GM12875 (cell line): ENCODE measurements around the gene CHERP.
"Not testable (repeated sequence)": the region's sequence is repeated elsewhere in the genome, so short reads cannot be mapped to it uniquely, and the experiment has no call there.

Experiments used
- H3K4me3 ChIP-seq: one replicate; pipeline ENCODE4 v1.5.1; 2011; ENCODE audit warnings: low read depth, low read length, control low read depth
- TF ChIP-seq, protein P1 (sequence below): IDR thresholded peaks from 2 replicates; pipeline ENCODE4 v1.5.1; 2011; ENCODE audit warnings: low read depth, mild to moderate bottlenecking, control low read depth, inconsistent platforms, low read length, moderate library complexity, borderline replicate concordance; ENCODE audit not compliant: insufficient read depth

Gene CHERP

DNA sequence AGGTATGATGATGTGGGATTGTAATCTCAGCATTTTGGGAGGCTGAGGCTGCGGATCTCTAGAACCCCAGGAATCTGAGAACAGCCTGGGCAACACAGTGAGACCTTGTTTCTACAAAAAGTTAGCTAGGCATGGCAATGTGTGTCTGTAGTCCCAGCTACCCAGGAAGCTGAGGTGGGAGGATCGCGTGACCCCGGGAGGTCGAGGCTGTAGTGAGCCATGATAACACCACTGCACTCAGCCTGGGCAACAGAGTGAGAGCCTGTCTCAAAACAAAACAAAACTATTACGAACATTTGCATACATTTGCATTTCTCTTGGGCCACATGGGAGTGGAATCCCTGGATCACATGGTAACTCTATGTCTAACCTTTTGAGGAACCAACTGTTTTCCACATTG, 44.4 kb downstream of the CHERP start:
- TF ChIP-seq, protein P1, sequence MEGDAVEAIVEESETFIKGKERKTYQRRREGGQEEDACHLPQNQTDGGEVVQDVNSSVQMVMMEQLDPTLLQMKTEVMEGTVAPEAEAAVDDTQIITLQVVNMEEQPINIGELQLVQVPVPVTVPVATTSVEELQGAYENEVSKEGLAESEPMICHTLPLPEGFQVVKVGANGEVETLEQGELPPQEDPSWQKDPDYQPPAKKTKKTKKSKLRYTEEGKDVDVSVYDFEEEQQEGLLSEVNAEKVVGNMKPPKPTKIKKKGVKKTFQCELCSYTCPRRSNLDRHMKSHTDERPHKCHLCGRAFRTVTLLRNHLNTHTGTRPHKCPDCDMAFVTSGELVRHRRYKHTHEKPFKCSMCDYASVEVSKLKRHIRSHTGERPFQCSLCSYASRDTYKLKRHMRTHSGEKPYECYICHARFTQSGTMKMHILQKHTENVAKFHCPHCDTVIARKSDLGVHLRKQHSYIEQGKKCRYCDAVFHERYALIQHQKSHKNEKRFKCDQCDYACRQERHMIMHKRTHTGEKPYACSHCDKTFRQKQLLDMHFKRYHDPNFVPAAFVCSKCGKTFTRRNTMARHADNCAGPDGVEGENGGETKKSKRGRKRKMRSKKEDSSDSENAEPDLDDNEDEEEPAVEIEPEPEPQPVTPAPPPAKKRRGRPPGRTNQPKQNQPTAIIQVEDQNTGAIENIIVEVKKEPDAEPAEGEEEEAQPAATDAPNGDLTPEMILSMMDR = no peak

DNA sequence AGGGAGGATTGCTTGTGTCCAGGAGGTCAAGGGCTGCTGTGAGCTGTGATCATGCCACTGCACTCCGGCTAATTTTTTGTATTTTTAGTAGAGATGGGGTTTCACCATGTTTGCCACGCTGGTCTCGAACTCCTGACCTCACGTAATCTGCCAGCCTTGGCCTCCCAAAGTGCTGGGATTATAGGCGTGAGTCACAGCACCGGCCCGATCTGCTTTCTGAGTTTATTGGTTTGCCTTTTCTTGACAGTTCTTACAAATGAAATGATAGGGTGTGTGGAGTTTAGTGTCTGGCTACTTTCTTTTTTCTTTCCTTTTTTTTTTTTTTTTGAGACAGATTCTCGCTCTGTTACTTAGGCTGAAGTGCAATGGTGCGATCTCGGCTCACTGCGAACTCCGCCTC, 45.2 kb downstream of the CHERP start:
- TF ChIP-seq, protein P1 = no peak
- H3K4me3 ChIP-seq = peak overlapping the region; percentile 71

More for the DNA sequence above, 44.4 kb downstream of the CHERP start:
- no peak overlapping the region for H3K4me3 ChIP-seq

DNA sequence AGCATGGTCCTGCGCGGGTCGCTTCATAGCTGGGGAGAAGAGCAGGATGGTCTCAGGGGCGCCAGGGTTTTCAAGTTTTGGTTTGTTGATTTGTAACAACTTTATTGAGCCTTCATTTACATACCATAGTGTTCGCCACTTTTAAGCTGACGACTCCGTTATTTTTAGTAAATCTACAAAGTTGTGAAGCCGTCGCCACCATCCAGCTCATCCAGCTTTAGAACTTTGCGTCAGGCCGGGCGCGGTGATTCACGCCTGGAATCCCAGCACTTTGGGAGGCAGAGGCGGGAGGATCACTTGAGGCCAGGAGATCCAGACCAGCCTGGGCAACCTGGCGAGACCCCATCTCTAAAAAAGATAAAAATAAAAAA, 45.6 kb downstream of the CHERP start:
- TF ChIP-seq, protein P1 = no peak
- peak overlapping the region; percentile 71 for H3K4me3 ChIP-seq

DNA sequence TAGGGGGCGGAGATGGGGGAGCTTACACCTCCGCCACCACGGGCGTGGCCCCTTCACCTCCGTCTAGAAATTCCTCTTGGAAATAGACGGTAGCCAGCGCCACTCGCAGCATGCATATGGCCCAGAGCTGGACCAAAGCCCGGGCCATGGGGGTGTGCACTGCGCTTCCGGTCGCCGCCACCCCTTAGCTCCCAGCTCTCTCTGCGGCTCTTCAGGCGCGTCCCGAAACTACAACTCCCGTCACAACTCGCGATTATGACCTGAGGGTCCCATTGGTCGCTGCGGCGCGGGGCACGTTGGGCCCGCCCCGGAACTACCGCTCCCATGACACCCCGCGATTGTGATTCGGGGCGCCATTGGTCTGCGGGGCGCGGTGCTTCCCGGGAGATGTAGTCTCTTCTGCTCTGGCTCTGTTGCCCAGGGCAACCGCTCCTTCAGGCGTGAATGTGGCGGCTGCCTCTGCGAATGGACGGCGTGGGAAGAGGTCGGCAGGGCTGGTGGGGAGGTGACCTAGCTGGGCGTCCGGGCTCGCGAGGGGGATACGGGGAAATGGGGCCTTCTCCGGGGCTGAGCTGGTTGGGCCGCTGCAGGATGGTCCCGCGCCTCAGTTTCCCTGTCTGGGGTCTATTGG, 46.1 kb downstream of the CHERP start, which contains the start of the genes C19orf44 and CALR3:
TSS of gene C19orf44 (plus strand) at position 413 of the 631 bp plus-strand sequence. CDS start 4,399 bp downstream, outside the sequence.
TSS of gene CALR3 (minus strand) at position 186 of the 631 bp plus-strand sequence. CDS start at position 148, 38 bp downstream.
- H3K4me3 ChIP-seq = peak within 1 kb of the TSS; percentile 71
- TF ChIP-seq, protein P1 = no peak

DNA sequence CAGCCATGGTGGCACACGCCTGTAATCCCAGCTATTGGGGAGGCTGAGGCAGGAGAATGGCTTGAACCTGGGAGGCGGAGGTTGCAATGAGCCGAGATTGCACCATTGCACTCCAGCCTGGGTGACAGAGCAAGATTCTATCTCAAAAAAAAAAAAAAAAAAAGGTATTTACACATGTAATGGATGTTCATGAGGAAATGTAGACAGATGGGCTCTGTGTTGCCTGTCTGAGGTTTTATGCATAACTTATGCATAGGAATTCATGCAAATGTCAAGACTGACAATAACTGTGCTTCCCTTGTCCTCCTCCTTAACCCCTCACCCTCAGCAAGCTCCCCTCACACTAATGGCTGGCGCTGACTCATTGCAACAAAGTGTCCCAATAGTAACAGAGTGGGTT, 55.8 kb downstream of the CHERP start:
- not testable (repeated sequence) for H3K4me3 ChIP-seq

DNA sequence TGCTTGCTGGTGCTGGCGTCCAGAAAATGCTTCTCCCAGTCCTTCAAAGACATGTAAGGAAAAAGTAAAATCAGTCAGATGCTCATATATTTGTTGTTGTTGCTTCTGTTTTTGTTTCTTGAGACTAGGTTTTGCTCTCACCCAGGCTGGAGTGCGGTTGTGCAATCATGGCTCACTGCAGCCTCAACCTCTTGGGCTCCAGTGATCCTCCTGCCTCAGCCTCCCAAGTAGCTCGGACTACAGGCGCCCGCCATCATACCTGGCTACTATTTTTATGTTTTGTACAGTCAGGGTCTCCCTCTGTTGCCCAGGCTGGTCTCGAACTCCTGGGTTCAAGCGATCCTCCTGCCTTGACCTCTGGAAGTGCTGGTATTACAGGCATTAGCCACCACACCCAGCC, 59.5 kb downstream of the CHERP start:
- H3K4me3 ChIP-seq = no peak overlapping the region
- TF ChIP-seq, protein P1 = no peak

DNA sequence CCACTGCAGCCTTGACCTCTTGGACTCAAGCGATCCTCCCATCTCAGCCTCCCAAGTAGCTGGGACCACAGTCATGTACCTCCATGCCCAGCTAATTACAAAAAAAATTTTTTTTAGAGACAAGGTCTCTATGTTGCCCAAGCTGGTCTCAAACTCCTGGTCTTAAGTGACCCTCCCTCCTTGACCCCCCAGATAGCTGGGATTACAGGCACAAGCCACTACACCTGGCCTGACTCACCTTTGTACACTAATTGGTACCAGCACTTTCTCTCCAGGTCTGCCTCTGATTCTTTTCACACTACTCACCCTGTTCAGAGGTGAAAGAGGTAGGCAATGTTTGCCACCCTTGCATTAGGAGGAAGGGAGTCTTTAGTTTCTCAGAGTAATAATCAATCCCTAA, 64.9 kb downstream of the CHERP start:
- TF ChIP-seq, protein P1 = no peak
- no peak overlapping the region for H3K4me3 ChIP-seq
